OCI-LY7 (cell line): Measurements from ENCODE around the gene PLD1.

Experiments
- CTCF ChIP-seq: fragments of 200-600 bp; sonication (generic); conservative IDR thresholded peaks from 2 replicates; pipeline ENCODE4 v1.5.1; 2014; ENCODE audit warnings: mild to moderate bottlenecking, antibody characterized with exemption, low read length, moderate library complexity, mixed read lengths
- EZH2phosphoT487 ChIP-seq: fragments of 200-600 bp; sonication (generic); IDR thresholded peaks from 2 replicates; pipeline ENCODE4 v1.6.1; 2018; ENCODE audit warnings: low read depth, borderline replicate concordance, mild to moderate bottlenecking, mixed run types, antibody characterized with exemption, low read length, moderate library complexity, mixed read lengths

GRCh38 chr3:171804618-171805389, 5.5 kb downstream of the PLD1 start:
- no peak for TF ChIP-seq CTCF
- no peak for TF ChIP-seq EZH2phosphoT487
